Smooth muscle cell (in vitro differentiated cells): Measurements from ENCODE around the gene CCL15. TPM values are rescaled to one million over a fixed set of nuclear protein-coding genes. Genes with fewer than 3 reads are reported as not detected.
A peak's percentile ranks its signal among the peaks of the same experiment; 100 is the strongest.

Source experiments
- DNase-seq: peaks from one replicate; lab custom pipeline; 2025; ENCODE audit not compliant: unreplicated experiment; lab: John Stamatoyannopoulos, UW
- H2AFZ ChIP-seq: fragments of 200-600 bp; sonication (generic); 2 replicates; pipeline ENCODE4 v1.6.0; 2016; ENCODE audit warnings: antibody characterized with exemption, low read depth, mild to moderate bottlenecking
- H3F3A ChIP-seq: fragments of 200-600 bp; sonication (generic); 2 replicates; pipeline ENCODE4 v1.6.0; 2017; ENCODE audit warnings: antibody characterized with exemption, low read depth
- H3K27ac ChIP-seq: fragments of 200-600 bp; sonication (generic); 2 replicates; pipeline ENCODE4 v1.5.1; 2016; ENCODE audit warnings: low read depth, mild to moderate bottlenecking
- H3K27me3 ChIP-seq: fragments of 200-600 bp; sonication (generic); 2 replicates; pipeline ENCODE4 v1.6.1; 2016; ENCODE audit warnings: low read depth, mild to moderate bottlenecking
- H3K36me3 ChIP-seq: fragments of 200-600 bp; sonication (generic); 2 replicates; pipeline ENCODE4 v1.5.1; 2016; ENCODE audit warnings: low read depth
- H3K4me1 ChIP-seq: fragments of 200-600 bp; sonication (generic); 2 replicates; pipeline ENCODE4 v1.5.1; 2016; ENCODE audit warnings: low read depth
- H3K4me2 ChIP-seq: fragments of 200-600 bp; sonication (generic); 2 replicates; pipeline ENCODE4 v1.6.0; 2016; ENCODE audit warnings: mild to moderate bottlenecking
- H3K4me3 ChIP-seq: fragments of 200-600 bp; sonication (generic); 2 replicates; pipeline ENCODE4 v1.5.1; 2016; ENCODE audit warnings: mild to moderate bottlenecking
- H3K79me2 ChIP-seq: fragments of 200-600 bp; sonication (generic); 2 replicates; pipeline ENCODE4 v1.6.0; 2016; ENCODE audit warnings: low read depth, mild to moderate bottlenecking
- H3K9ac ChIP-seq: fragments of 200-600 bp; sonication (generic); 2 replicates; pipeline ENCODE4 v1.6.0; 2016; ENCODE audit warnings: low read depth
- H3K9me3 ChIP-seq: fragments of 200-600 bp; sonication (generic); replicated peaks from 2 replicates; pipeline ENCODE4 v1.5.1; 2016; ENCODE audit warnings: low read depth
- H4K20me1 ChIP-seq: fragments of 200-600 bp; sonication (generic); 2 replicates; pipeline ENCODE4 v1.6.0; 2016; ENCODE audit warnings: low read depth
- whole genome bisulfite sequencing: methylation state at CpG from one replicate; pipeline ENCODE4 v1.1.7; 2016; ENCODE audit warnings: low lambda C conversion rate; 5-methylcytosine and 5-hydroxymethylcytosine counted together
- polyA plus RNA-seq: library from polyadenylated mRNA; unstranded; fragments of >200 nt; fragmentation: Nextera tagmentation; extraction: Ambion mirVana; gene quantifications from 2 replicates; pipeline ENCODE4 v1.2.1, GENCODE V29; 2016
- total RNA-seq: library from RNA; depleted of rRNA; stranded (reverse); fragments of >200 nt; gene quantifications from 2 replicates; pipeline ENCODE4 v1.2.3, GENCODE V29; 2014
- TF ChIP-seq, protein P1 (sequence below): fragments of 200-600 bp; sonication (generic); IDR thresholded peaks from 2 replicates; pipeline ENCODE4 v1.5.1; 2017; ENCODE audit warnings: borderline replicate concordance, mild to moderate bottlenecking, antibody characterized with exemption; ENCODE audit not compliant: insufficient read depth, poor library complexity, severe bottlenecking

Gene CCL15
- total and polyA plus RNA-seq, 2 experiments from 2014 or later: not detected

DNA sequence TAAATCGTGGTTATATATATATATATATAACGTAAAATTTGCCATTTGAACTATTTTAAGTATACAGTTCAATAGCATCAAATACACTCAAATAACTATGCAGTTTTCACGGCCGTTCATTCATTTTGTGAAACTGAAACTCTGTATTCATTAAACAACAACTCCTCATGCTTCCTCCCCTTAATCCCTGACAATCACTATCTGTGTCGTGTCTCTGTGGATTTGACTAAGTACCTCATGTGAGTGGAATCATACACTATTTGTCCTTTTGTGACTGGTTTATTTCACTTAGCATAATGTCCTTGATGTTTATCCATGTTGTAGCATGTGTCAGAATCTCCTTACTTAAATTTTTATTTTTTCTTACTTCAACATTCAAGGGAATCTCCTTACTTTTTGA lies 13.6 kb upstream of the CCL15 start:
- no peak overlapping the region for H3K4me3 ChIP-seq
- DNase-seq: no peak
- no peaks in the 10 kb centered on the region for H3K4me1 ChIP-seq
- no peaks in the 10 kb centered on the region for H3K36me3 ChIP-seq
- TF ChIP-seq, protein P1, sequence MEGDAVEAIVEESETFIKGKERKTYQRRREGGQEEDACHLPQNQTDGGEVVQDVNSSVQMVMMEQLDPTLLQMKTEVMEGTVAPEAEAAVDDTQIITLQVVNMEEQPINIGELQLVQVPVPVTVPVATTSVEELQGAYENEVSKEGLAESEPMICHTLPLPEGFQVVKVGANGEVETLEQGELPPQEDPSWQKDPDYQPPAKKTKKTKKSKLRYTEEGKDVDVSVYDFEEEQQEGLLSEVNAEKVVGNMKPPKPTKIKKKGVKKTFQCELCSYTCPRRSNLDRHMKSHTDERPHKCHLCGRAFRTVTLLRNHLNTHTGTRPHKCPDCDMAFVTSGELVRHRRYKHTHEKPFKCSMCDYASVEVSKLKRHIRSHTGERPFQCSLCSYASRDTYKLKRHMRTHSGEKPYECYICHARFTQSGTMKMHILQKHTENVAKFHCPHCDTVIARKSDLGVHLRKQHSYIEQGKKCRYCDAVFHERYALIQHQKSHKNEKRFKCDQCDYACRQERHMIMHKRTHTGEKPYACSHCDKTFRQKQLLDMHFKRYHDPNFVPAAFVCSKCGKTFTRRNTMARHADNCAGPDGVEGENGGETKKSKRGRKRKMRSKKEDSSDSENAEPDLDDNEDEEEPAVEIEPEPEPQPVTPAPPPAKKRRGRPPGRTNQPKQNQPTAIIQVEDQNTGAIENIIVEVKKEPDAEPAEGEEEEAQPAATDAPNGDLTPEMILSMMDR: no peak
- H3K9ac ChIP-seq: no peak overlapping the region
- H4K20me1 ChIP-seq: no peaks in the 10 kb centered on the region
- WGBS: 81% methylated on average over 5 of the region's 5 CpGs
- no peak overlapping the region for H2AFZ ChIP-seq
- H3F3A ChIP-seq: no peaks in the 10 kb centered on the region
- H3K27ac ChIP-seq: no peak overlapping the region
- no peaks in the 10 kb centered on the region for H3K9me3 ChIP-seq
- no peaks in the 10 kb centered on the region for H3K79me2 ChIP-seq
- H3K27me3 ChIP-seq: peaks cover 11% of the 10 kb centered on the region
- H3K4me2 ChIP-seq: no peak overlapping the region

DNA sequence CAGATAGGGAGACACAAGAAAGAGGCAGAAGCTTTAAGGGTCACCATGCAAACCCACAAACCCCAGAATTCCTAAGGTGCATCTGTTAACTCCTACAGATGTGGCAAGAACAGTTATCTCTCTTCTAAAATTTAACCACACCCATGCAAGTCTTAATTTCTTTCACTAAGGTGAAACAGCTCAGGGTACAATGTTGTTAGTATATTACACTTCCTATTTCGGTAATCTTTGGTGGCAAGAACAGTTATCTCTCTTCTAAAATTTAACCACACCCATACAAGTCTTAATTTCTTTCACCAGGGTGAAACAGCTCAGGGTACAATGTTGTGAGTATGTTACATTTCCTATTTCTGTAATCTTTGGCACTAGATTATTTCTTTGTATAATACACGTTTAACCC lies 9.8 kb upstream of the CCL15 start:
- Histone ChIP-seq H3K4me1 (no peaks in the 10 kb centered on the region), H3K4me3 (no peak overlapping the region), H3K36me3 (no peaks in the 10 kb centered on the region), H2AFZ (no peak overlapping the region), H3K9me3 (no peaks in the 10 kb centered on the region), H3K27me3 (no peaks in the 10 kb centered on the region), H3K4me2 (no peak overlapping the region), H3K9ac (no peak overlapping the region), H4K20me1 (no peaks in the 10 kb centered on the region), H3K79me2 (no peaks in the 10 kb centered on the region), H3F3A (no peaks in the 10 kb centered on the region), H3K27ac (no peak overlapping the region)
- TF ChIP-seq, protein P1: no peak
- DNase-seq: no peak
- WGBS: 71% methylated on average over 2 of the region's 2 CpGs

DNA sequence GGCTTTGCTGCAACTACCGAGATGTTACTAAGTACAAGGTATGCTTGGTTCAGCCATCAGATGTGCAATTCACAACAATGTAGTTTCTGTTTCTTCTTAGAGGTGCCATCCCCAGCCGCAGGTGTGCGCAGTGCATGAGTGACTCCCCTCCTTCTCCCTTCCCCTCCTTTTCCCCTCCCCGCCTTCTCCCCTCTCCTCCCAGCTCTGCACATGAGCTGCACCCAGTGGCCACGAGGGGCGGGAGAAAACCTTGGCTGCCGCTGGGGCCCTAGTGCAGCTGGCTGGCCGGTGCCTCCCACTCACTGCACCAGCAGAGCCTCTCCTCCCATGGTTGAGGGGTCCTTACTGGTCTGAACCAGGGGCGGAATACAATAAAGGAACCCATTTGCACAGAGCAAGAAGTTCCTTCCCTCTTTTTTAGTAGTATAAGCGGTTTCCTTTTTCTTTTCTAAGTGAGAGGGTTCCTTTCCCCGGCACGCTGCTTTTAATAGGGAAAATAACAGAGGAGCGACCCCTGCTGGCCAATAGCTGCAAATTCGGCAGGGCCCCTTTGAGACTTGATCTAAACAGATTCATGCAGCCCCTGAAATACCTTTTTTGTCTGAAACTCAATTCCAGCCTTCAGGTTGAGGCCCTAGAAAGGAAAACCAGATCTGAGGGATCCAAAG lies 7.8 kb upstream of the CCL15 start:
- 71% methylated on average over 13 of the region's 14 CpGs for WGBS
- no peak for DNase-seq
- H3K9ac ChIP-seq: no peak overlapping the region
- no peaks in the 10 kb centered on the region for H3F3A ChIP-seq
- no peaks in the 10 kb centered on the region for H3K9me3 ChIP-seq
- no peaks in the 10 kb centered on the region for H3K36me3 ChIP-seq
- TF ChIP-seq, protein P1: peak; percentile 21
- no peak overlapping the region for H2AFZ ChIP-seq
- no peaks in the 10 kb centered on the region for H4K20me1 ChIP-seq
- no peak overlapping the region for H3K4me2 ChIP-seq
- no peaks in the 10 kb centered on the region for H3K4me1 ChIP-seq
- no peak overlapping the region for H3K27ac ChIP-seq
- H3K4me3 ChIP-seq: no peak overlapping the region
- no peaks in the 10 kb centered on the region for H3K79me2 ChIP-seq
- H3K27me3 ChIP-seq: no peaks in the 10 kb centered on the region

DNA sequence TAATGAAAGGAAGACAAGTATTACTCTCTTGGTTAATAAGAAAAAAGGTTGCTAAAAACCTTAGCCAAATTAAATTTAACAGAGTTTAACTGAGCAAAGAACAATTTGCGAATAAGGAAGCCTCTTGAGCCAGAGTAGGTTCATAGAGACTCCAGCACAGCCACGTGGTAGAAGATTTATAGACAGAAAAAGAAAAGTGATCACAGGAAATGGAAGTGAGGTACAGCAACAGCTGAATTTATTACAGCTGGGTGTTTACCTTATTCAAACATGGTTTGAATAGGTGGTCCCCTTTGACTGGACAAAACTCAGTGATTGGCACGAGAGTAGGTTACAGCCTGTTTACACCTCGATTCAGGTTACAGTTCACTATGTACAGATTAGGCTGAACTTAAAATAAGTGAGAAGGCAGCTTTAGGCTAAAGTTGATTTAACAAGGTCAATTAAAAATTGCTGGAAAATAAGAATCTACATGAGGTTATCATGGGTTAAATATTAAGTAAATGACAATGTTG lies 3.3 kb upstream of the CCL15 start:
- Histone ChIP-seq H3K9ac (no peak overlapping the region), H3K79me2 (no peaks in the 10 kb centered on the region), H3K4me2 (no peak overlapping the region), H3F3A (no peaks in the 10 kb centered on the region), H4K20me1 (no peaks in the 10 kb centered on the region), H3K9me3 (no peaks in the 10 kb centered on the region), H3K27ac (no peak overlapping the region), H3K4me3 (no peak overlapping the region), H3K36me3 (no peaks in the 10 kb centered on the region), H2AFZ (no peak overlapping the region), H3K4me1 (no peaks in the 10 kb centered on the region), H3K27me3 (no peaks in the 10 kb centered on the region)
- TF ChIP-seq, protein P1: no peak
- DNase-seq: no peak
- WGBS: 87% methylated on average over 4 of the region's 4 CpGs
